HL-60 (cell line): Measurements from ENCODE around the gene PRDM16.

ENCODE experiments used
- CTCF ChIP-seq: IDR thresholded peaks from one replicate; pipeline ENCODE4 v1.5.1; 2011; ENCODE audit warnings: low read length, control low read depth, inconsistent platforms; ENCODE audit not compliant: insufficient read depth
- GABPA ChIP-seq: IDR thresholded peaks from 2 replicates; pipeline ENCODE4 v1.6.1; 2012; ENCODE audit warnings: low read depth
- POLR2AphosphoS5 ChIP-seq: IDR thresholded peaks from 2 replicates; pipeline ENCODE4 v1.6.1; 2012; ENCODE audit warnings: low read depth
- REST ChIP-seq: IDR thresholded peaks from 2 replicates; pipeline ENCODE4 v1.6.1; 2012; ENCODE audit warnings: low read depth; ENCODE audit not compliant: insufficient replicate concordance
- SPI1 ChIP-seq: IDR thresholded peaks from 2 replicates; pipeline ENCODE4 v1.6.1; 2012; ENCODE audit warnings: low read depth, mild to moderate bottlenecking, borderline replicate concordance

- TF ChIP-seq CTCF (no peak), GABPA (no peak), POLR2AphosphoS5 (no peak), REST (no peak), SPI1 (no peak)
These were observed 288.7 kb downstream of the PRDM16 start for GRCh38 chr1:3357526-3358297.
